Lower leg skin (tissue), 3 donors: ENCODE measurements around the gene RNF11.

Source experiments
- CTCF ChIP-seq, 3 donors: fragments of 450-650 bp; IDR thresholded peaks; one replicate each; pipeline ENCODE4 v1.5.1; 2016; ENCODE audit warnings: antibody characterized with exemption in 3 of 3, mild to moderate bottlenecking in 3 of 3, moderate library complexity in 2 of 3
- POLR2A ChIP-seq, 2 donors: fragments of 450-650 bp; IDR thresholded peaks; one replicate each; pipeline ENCODE4 v1.6.1; 2016 to 2017; ENCODE audit warnings: antibody characterized with exemption in 2 of 2, mild to moderate bottlenecking in 1 of 2, moderate library complexity in 1 of 2

- no peak for TF ChIP-seq CTCF (IDR thresholded peaks at IDR 0.05)
- TF ChIP-seq POLR2A (IDR thresholded peaks at IDR 0.05): no peak
These were observed 1.9 kb downstream of the RNF11 start for GRCh38 chr1:51238034-51238403.
